GM18511 (cell line): ENCODE results near the gene IL24.

ENCODE experiments used
- ATAC-seq: cut with Tn5 transposase; IDR thresholded peaks from one replicate; pipeline ENCODE4 v1.9.1; 2021; ENCODE audit warnings: mild to moderate bottlenecking, moderate library complexity; ENCODE audit not compliant: unreplicated experiment

Gene IL24

GRCh38 chr1:206878456-206878855 is 18.8 kb upstream of the IL24 start:
- ATAC-seq: no peak

GRCh38 chr1:206880314-206880713 is 16.9 kb upstream of the IL24 start:
- ATAC-seq: no peak

DNA sequence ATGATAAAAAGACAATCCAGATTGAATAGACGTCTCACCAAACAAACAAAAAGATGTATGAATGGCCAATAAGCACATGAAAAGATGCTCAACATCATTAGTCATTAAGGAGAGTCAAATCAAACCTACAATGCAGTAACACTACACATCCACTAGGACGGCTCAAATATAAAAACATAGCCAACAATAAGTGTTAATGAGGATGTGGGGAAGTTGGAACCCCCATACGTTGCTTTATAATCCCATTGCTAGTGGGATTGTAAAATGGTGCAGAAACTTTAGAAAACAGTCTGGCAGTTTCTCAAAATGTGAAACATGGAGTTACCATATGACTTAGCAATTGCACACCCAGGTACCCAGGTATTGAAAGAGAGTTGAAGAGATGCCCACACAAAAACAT is 14.7 kb upstream of the IL24 start:
- ATAC-seq: no peak

DNA sequence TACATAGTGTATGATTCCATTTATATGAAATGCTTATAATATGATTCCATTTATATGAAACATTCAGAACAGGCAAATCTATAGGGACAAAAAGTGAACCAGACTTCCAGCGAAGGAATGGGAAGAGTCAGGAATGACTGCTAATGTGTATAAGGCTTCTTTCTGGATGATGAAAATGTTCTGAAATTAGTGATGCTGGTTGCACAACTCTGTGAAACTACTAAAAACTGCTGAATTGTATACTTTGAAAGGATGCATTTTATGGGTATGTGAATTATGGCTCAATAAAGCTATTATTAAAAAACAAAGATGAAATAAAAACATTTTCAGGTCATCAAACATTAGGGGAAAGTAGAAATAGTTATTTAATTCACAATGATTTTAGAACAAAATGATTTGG is 14.1 kb upstream of the IL24 start:
- no peak for ATAC-seq

DNA sequence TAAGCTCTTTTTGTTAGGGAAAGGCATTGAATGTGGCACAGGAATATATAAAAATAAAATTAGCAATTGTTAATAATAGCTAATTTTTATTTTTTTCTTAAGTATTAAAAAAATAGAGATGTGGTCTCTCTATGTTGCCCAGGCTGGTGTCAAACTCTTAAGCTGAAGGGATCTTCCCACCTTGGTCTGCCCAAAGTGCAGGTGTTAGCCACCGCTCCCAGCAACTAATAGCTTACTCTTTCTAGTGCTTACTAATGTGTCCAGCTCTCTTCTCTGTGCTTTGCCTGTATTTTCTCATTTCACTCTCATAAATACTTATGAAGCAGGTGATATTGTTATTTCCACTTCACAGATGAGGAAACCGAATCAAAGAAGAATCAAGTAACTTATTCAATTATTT is 13.4 kb upstream of the IL24 start:
- no peak for ATAC-seq

GRCh38 chr1:206885341-206886060 is 11.7 kb upstream of the IL24 start:
- no peak for ATAC-seq

DNA sequence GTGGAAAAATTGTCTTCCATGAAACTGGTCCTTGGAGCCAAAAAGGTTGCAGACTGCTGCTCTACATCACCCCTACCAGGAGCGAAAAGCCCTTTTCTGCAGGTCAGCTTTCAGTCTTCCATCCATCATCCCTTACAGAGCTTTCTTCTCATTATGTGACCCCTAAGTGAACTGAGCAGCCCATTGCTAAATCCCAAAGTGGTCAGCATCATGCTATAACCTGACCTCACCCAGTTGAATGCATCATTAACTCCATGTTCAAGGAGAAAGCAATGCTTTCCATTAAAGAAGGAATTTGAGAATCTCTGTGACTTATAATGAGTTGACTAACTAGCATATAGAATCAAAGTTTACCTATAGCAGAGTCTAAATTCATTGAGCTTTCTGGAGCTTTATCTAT is 10.4 kb upstream of the IL24 start:
- ATAC-seq: no peak

- ATAC-seq: no peak
Observed at GRCh38 chr1:206887701-206888100, 9.5 kb upstream of the IL24 start.

DNA sequence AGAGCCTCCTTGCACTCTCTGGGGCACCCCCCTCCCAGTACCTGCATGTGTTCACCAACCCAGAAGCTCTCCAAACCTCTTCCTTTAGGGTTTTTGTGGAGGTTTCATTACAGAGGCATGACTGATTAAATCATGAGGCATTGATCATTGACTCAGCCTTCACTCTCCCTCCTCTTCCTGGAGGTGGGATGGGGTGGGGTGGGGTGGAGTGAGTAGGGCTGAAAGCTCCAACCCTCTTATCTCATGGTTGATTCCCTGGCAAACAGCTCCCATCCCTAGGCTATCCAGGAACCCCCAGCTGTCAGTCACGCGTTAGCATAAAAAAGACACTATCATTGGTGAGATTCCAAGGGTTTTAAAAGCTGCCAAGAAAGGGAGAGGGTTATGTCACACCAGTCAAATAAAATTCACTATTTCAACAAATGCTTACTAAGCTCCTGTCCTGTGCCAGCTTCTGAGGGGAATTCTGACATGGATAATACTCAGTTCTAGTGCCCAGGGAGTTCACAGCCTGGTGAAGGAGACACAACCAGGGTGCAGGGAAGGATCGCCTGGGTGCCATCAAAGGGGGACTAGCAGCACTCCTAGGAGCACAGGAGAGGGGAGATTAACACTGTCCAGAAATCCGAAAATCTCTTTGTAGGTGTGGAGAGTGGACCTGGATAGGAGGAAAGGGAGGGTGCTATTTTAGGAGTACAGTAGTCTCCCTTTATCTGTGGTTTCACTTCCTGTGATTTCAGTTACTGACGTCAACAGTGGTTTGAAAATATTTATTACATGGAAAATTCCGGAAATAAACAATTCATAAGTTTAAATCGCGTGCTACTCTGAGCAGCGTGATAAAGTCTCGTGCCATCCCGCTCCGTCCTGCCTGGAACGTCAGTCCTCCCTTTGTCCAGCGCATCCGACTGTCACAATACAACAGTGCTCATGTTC is 6.8 kb upstream of the IL24 start:
- ATAC-seq: no peak

DNA sequence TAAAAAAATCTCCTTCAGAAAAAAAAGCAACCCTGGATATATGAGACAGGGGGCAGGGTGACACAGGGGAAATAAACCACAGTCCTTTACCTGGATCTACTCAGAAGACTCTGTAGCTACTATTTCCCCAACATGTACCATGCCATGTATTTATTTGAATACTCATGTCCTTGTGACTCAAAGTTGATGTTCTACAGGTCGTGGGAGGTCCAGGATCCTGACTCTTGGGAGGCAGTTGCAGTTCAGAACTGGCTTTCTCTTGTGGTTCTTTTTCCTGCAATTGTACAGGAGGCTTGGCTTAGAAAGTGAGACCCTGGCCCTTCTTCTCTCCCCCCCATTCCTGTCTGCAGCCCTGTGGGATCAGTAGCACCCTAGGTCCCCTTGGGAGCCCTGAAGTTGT is 5.8 kb upstream of the IL24 start:
- ATAC-seq: no peak

GRCh38 chr1:206892351-206892984 is 4.8 kb upstream of the IL24 start:
- no peak for ATAC-seq

GRCh38 chr1:206893380-206893779 is 3.9 kb upstream of the IL24 start:
- no peak for ATAC-seq

GRCh38 chr1:206895325-206895724 is 1.9 kb upstream of the IL24 start:
- ATAC-seq: no peak

DNA sequence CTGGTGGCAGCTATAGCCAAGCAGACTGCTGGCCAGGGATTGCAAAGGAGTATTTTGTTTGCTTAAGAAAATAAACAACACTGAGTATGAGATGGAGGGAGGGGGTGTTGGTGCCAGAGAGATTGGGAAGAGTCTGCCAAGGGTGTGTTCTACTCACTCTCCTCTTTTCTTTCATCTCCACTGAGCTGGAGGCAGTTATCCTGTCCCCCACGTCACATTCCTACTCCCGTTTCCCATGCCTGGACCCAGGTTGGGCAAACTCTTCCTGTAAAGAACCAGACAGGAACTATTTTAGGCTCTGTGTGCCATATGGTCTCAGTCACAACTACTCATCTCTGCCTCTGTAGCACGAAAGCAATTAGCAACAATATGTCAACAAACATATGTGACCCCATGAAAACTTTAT is 1.4 kb upstream of the IL24 start:
- ATAC-seq: no peak

DNA sequence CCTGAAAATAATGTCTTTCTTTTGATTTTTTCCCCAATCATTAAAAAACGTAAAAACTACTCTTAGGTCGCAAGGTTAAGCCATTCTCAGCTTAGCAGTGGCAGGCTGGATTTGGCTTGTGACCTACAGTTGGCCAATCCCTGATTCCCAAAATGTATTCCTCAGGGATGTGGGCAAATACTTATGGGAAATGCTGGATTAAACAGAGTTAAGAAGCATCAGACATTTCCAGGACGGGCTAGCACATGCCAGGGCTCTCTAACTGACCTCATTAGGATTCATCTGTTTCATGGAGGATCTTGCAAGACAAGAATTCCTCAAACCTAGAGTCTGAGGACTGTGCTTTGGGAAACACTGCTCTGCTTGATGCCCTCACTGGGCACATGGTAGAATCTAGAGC is 982 bp upstream of the IL24 start:
- ATAC-seq: no peak

DNA sequence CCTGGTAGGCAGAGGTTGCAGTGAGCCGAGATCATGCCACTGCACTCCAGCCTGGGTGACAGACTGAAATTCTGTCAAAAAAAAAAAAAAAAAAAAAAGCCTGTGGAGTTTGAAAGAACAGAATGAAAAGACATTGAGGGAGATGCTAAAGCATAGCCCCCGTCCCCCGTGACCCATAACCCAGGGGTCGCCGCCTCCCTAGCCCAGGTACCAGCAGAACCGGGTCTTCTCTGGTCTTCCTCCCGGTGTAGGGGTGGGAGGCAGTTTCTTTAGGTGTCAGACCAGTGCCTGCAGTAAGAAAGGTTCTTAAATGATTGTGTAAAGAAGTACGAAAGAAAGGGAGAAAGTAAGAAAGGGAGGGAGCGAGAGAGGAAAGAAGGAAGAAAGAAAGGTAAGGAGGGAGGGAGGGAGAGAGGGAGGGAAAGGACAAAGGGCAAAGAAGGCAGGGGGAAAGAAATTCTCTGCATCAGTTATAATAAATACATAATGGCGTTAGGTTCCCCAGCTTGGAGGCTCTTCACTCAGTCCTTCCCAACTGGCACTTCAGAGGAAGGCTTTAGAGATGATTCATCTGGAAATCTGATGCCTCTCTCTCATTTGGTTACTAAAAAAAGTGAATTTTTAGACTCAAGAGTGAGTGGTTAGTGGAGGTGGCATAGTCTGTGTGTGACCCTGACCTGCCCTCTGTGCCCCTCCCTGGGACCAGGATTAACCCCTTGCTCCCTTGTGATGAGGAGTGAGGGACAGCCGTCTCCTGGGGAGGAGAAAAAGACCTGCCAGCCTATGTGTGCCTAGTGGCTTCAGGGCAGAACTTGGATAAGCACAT is 1.1 kb downstream of the IL24 start:
- ATAC-seq: no peak

DNA sequence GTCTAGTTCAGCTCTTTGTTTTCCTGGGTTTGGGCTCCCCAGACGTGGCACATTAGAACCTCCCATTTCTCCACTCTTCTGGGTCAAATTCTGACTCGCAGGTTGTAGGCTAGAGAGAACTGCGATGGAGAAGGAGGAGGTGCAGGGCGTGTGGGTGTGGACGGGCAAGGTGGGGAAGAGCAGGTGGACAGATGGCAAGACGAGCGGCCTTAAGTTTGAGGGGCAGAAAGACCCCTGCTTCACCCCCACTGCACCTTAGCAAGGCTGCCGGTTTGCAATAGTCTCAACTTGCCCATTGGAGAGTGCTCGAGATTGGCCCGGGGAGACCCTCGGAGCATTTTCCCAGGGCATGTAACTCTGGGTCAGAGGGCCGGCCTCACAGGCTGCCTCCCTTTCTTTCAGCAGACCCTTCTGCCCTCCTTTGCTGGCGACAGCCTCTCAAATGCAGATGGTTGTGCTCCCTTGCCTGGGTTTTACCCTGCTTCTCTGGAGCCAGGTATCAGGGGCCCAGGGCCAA is 1.7 kb downstream of the IL24 start:
- no peak for ATAC-seq

DNA sequence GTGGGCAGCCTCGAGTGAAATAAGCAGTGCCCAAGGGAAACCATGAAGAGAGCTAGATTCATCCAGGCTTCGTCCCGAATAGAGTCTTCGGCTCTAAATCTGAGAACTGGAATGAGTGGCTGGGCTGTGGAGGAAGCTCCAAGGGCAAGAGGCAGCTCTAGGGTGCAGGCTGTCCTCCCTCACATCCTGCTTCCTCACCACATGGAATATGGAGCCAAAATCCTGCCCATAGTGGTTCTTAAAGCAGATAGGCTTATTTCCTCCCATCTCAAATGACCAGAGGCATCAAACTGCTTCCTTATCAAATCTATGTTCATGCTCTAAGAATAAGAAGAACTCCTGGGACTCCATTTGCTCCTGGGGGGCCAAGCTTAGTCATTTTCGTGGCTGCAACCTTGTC is 2.5 kb downstream of the IL24 start:
- no peak for ATAC-seq

DNA sequence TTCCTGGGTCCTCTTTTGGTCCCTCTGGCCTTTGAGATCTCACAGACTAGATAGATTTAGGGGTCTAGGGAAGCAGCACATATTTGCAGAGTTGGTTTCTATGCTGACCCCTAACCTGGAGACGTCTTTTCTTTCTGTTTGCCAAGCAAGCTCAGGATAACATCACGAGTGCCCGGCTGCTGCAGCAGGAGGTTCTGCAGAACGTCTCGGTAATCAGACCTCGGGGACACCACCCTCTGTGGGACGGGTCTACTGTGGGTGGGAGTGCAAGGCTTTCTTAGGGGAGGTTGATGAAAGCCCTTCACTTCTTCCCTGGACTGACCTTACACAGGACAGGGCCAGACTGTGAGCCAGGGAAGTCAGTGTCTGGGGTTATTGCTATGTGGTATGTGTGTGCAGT is 2.9 kb downstream of the IL24 start:
- no peak for ATAC-seq

DNA sequence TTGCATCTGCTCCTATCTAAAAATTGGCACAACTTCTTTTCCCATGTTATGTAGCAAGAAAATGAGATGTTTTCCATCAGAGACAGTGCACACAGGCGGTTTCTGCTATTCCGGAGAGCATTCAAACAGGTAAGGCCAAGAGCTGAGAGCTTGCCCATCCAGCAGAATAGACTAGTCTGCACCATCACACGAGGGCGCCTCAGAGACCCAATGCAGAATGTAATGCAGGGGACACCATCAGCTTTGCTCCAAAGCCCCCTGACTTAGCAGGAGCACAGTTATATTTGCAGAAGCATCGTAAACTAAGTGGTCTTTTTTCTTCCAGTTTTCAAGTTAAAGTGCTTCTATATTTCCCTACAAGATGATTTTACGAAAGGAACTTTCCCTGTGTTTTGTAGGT is 4.7 kb downstream of the IL24 start:
- no peak for ATAC-seq

DNA sequence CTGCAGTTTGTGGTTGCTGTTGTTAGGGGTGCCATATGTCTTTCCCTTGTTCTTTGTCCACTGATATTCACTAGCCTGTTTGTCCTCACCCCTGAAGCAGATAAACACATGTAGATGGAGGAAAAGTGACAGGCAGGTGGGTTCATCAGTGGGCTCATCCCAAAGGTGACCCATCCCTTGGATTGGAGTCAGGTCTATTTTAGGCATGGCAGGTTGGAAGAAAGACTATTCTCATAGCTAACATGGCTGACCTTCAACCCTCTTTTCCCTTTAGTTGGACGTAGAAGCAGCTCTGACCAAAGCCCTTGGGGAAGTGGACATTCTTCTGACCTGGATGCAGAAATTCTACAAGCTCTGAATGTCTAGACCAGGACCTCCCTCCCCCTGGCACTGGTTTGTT is 5.5 kb downstream of the IL24 start:
- ATAC-seq: no peak
